Measurements from ENCODE around the gene ZNF136. TPM values are rescaled to one million over a fixed set of nuclear protein-coding genes. Genes with fewer than 3 reads are reported as not detected.
A peak's percentile ranks its signal among the peaks of the same experiment; 100 is the strongest.

ZNF136 gene
- 6.2 to 6.7 TPM (median 6.7 TPM) in 3 replicates for total RNA-seq (2021)
- percentile 71 among the genes with signal in this experiment for Bru-seq, nascent RNA
- long read RNA-seq, experiment 1, transcript ZNF136-201 (4 exons, 3,643 nt), result major isoform, 19 of 26 reads
- long read RNA-seq, experiment 1, transcript ZNF136-203 (5 exons, 474 nt), result minor isoform, 5 of 26 reads
- long read RNA-seq, experiment 1, partial matches to known transcripts, result 0 of 26 reads
- long read RNA-seq, experiment 1, other reads (novel, unspliced or antisense), result 1 of 26 reads
- long read RNA-seq, experiment 2, partial matches to known transcripts, result 0 of 9 reads
- long read RNA-seq, experiment 2, other reads (novel, unspliced or antisense), result 6 of 9 reads
- long read RNA-seq, experiment 3, transcript ZNF136-201 (4 exons, 3,643 nt), result major isoform, 6 of 6 reads
- long read RNA-seq, experiment 3, partial matches to known transcripts, result 0 of 6 reads
- long read RNA-seq, experiment 3, other reads (novel, unspliced or antisense), result 0 of 6 reads

DNA sequence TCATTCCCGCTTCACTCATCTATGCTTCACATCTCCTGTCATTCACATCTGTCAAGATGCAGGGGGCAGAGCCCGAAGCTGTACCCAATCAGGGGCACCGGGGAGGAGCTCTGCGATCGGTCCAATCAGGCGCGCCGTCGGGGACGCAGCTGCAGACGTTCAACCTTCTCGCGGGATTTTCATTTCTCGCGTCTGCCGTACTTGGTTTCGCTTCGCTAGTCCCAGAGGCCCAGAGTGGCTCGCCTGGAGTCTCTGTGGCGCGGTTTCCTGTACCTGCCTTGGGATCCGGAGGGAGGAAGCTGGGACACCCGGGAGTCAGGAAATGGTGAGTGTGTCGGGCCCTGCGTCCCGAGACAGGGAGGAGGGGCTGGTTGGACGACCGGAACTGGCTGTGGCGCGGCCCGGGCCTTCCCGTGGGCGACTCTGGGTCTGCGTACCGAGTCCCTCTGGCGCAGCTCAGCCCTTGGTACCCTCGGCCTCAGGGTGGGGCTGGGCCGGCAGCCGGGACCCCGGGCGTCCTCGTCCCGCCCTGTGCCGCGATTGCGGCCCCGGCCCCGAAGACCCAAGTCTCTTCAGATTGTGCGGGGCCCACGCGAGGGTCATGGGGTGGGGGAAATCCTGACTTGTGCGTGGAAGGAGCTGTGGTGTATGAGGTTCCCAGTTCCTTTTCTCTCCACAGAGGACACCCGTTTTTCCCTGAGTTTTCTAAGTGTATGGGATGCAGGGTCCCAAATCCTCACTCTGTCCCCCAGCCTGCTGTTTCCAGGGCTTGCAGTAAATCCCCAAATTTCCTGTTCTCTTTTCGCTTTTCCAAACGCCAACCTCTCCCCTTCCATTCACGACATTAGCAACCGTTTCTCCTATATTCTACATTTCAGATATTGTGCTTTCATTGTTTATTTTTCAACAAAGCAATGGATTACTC lies at the start of gene ZNF136:
ZNF136 (plus strand) TSS at position 215 of the 925 bp plus-strand sequence; CDS start at position 323, 108 bp downstream.
- TF ChIP-seq, protein P1, sequence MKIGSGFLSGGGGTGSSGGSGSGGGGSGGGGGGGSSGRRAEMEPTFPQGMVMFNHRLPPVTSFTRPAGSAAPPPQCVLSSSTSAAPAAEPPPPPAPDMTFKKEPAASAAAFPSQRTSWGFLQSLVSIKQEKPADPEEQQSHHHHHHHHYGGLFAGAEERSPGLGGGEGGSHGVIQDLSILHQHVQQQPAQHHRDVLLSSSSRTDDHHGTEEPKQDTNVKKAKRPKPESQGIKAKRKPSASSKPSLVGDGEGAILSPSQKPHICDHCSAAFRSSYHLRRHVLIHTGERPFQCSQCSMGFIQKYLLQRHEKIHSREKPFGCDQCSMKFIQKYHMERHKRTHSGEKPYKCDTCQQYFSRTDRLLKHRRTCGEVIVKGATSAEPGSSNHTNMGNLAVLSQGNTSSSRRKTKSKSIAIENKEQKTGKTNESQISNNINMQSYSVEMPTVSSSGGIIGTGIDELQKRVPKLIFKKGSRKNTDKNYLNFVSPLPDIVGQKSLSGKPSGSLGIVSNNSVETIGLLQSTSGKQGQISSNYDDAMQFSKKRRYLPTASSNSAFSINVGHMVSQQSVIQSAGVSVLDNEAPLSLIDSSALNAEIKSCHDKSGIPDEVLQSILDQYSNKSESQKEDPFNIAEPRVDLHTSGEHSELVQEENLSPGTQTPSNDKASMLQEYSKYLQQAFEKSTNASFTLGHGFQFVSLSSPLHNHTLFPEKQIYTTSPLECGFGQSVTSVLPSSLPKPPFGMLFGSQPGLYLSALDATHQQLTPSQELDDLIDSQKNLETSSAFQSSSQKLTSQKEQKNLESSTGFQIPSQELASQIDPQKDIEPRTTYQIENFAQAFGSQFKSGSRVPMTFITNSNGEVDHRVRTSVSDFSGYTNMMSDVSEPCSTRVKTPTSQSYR (CRISPR knock-in tag; IDR thresholded peaks at IDR 0.05), result no peak
- TF ChIP-seq OVOL2 (CRISPR knock-in tag; IDR thresholded peaks at IDR 0.05; ENCODE audit: borderline replicate concordance) (no peak), CBFB (CRISPR knock-in tag; IDR thresholded peaks at IDR 0.05; ENCODE audit: low read depth) (peak; percentile 93; the same call in 1 of the 2 replicates), ZNF416 (CRISPR knock-in tag; IDR thresholded peaks at IDR 0.05) (0 out of 2 replicates have a peak, but pooled peaks have one; percentile 32), ESRRA (CRISPR knock-in tag; IDR thresholded peaks at IDR 0.05; ENCODE audit: borderline replicate concordance) (0 out of 2 replicates have a peak, but pooled peaks have one; percentile 54), CREB1 (CRISPR knock-in tag; IDR thresholded peaks at IDR 0.05) (no peak), ETV6 (CRISPR knock-in tag; IDR thresholded peaks at IDR 0.05) (0 out of 2 replicates have a peak, but pooled peaks have one; percentile 50), HMGXB4 (CRISPR knock-in tag; IDR thresholded peaks at IDR 0.05) (peak; percentile 31; the same call in 1 of the 2 replicates), JUN (CRISPR knock-in tag; IDR thresholded peaks at IDR 0.05) (peak; percentile 79; the same call in 1 of the 2 replicates), FOXP1 (CRISPR knock-in tag; IDR thresholded peaks at IDR 0.05; ENCODE audit: borderline replicate concordance) (peak; percentile 47; the same call in 1 of the 2 replicates), FOXP4 (CRISPR knock-in tag; IDR thresholded peaks at IDR 0.05) (0 out of 2 replicates have a peak, but pooled peaks have one; percentile 77), GABPB1 (CRISPR knock-in tag; IDR thresholded peaks at IDR 0.05) (peak; percentile 31; the same call in 1 of the 2 replicates), SP1 (CRISPR knock-in tag; conservative IDR thresholded peaks at IDR 0.05) (no peak), FOXK1 (CRISPR knock-in tag; IDR thresholded peaks at IDR 0.05) (peak; percentile 69), FOXJ3 (CRISPR knock-in tag; IDR thresholded peaks at IDR 0.05; ENCODE audit: borderline replicate concordance) (no peak), GTF2I (CRISPR knock-in tag; conservative IDR thresholded peaks at IDR 0.05) (no peak), TEAD1 (CRISPR knock-in tag; IDR thresholded peaks at IDR 0.05) (peak; percentile 38; the same call in 1 of the 2 replicates), USF2 (CRISPR knock-in tag; IDR thresholded peaks at IDR 0.05) (no peak), MXD4 (CRISPR knock-in tag; IDR thresholded peaks at IDR 0.05; ENCODE audit: borderline replicate concordance) (no peak), KAT7 (CRISPR knock-in tag; IDR thresholded peaks at IDR 0.05; ENCODE audit: borderline replicate concordance) (0 out of 2 replicates have a peak, but pooled peaks have one; percentile 70), NFYB (CRISPR knock-in tag; conservative IDR thresholded peaks at IDR 0.05; ENCODE audit: low read depth) (peak; percentile 62)
- TF ChIP-seq, protein P2, sequence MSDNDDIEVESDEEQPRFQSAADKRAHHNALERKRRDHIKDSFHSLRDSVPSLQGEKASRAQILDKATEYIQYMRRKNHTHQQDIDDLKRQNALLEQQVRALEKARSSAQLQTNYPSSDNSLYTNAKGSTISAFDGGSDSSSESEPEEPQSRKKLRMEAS (CRISPR knock-in tag; IDR thresholded peaks at IDR 0.05), result peak; percentile 46
- TF ChIP-seq, protein P3, sequence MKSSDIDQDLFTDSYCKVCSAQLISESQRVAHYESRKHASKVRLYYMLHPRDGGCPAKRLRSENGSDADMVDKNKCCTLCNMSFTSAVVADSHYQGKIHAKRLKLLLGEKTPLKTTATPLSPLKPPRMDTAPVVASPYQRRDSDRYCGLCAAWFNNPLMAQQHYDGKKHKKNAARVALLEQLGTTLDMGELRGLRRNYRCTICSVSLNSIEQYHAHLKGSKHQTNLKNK (CRISPR knock-in tag; IDR thresholded peaks at IDR 0.05), result no peak
- POLR2A ChIA-PET, result interaction anchor here (0.6 to 1.3 kb wide), 8 partner anchors 10 to 471 kb away, joined by 3 to 7 read pairs (median 3); partner anchors contain the start of genes ZNF20, ZNF44, ZNF442 and ZNF878
- peak; percentile 96 for ATAC-seq

More for the DNA sequence above, at the start of gene ZNF136:
- H3K36me3 Mint-ChIP-seq, result no peaks in the 10 kb centered on the region
- H3K4me3 Mint-ChIP-seq, result peak within 1 kb of the TSS; percentile 94
- H3K9me3 Mint-ChIP-seq, result no peaks in the 10 kb centered on the region
- CTCF ChIA-PET, result interaction anchor here (0.7 to 2.9 kb wide), 12 partner anchors 10 to 523 kb away, joined by 3 to 16 read pairs (median 5); partner anchors contain the start of genes ZNF20, ZNF563 and ZNF763
- peak within 1 kb of the TSS; percentile 97 for H3K27ac Mint-ChIP-seq
- DNase-seq (ENCODE audit: low spot score), result peak; percentile 96
- peaks cover 8% of the 10 kb centered on the region for H3K4me1 Mint-ChIP-seq
- H3K27me3 Mint-ChIP-seq (ENCODE audit: low read depth), result peaks cover 5% of the 10 kb centered on the region
